ENCODE measurements around the gene CRLF3. TPM values are rescaled to one million over a fixed set of nuclear protein-coding genes. Genes with fewer than 3 reads are reported as not detected.

Gene CRLF3
- polyA plus RNA-seq, 1 of the 3 experiments (the other 2 are of a cell fraction), result 10.9 TPM

GRCh38 chr17:30793282-30793977 lies 31.1 kb downstream of the CRLF3 start:
- POLR2A ChIA-PET, result no interaction called here
- no peak overlapping the region for H2AFZ ChIP-seq (ENCODE audit: low read depth)
- no peaks in the 10 kb centered on the region for H3K9me3 ChIP-seq

DNA sequence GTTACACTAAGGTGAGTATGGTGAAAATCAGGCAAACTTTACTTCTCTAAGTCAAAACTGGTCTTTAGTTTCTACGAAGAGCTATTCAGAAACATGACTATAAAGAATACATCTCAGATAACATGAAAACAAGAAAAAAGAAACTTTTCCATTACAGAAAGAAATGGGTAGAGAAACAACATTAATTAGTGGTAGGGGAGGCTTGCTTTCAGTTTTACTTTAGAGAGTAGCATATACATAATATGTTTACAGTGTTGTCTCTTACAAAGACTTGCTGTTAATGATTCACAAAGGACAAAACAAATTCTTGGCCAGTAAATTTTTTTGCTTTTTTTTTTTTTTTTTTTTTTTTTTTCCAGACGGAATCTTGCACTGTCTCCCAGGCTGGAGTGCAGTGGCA lies 34.2 kb downstream of the CRLF3 start:
- H3F3A ChIP-seq (replicated peaks; ENCODE audit: insufficient read depth), result peaks cover 57% of the 10 kb centered on the region
- H3K4me3 ChIP-seq (ENCODE audit: low read depth in 2 of 2, low read length in 1 of 2), result no peak overlapping the region
- H3K9me3 ChIP-seq, result no peaks in the 10 kb centered on the region
- no peaks in the 10 kb centered on the region for H4K20me1 ChIP-seq (ENCODE audit: insufficient read depth)
- H3K9ac ChIP-seq, result no peak overlapping the region
- no peak for TF ChIP-seq USF1 (IDR thresholded peaks at IDR 0.05; ENCODE audit: borderline replicate concordance, low read depth)
- no peak for TF ChIP-seq FOSL2 (IDR thresholded peaks at IDR 0.05; ENCODE audit: borderline replicate concordance, low read depth)
- TF ChIP-seq NRF1 (IDR thresholded peaks at IDR 0.05; ENCODE audit: low read depth, low read length), result no peak
- TF ChIP-seq NFIC (IDR thresholded peaks at IDR 0.05; ENCODE audit: borderline replicate concordance), result no peak
- TF ChIP-seq FOXM1 (IDR thresholded peaks at IDR 0.05; ENCODE audit: low read depth), result no peak
- no peaks in the 10 kb centered on the region for H3K27me3 ChIP-seq (ENCODE audit: insufficient read depth)
- no peak for DNase-seq
- no peaks in the 10 kb centered on the region for H3K4me1 ChIP-seq (ENCODE audit: control insufficient read depth in 1 of 2, insufficient read depth in 2 of 2, low read depth in 1 of 2, low read length in 1 of 2)
- 88% methylated on average over 2 of the region's 2 CpGs for WGBS (ENCODE audit: low lambda C conversion rate)
- peak overlapping the region in 1 of 2 experiments; percentile 19; a peak in 1 of 4 replicates for H3K27ac ChIP-seq (ENCODE audit: low read depth in 2 of 2, low read length in 1 of 2)
- ChIA-PET CTCF (interaction anchor here (1.5 kb wide), 1 partner anchor 34 kb away, joined by 4 read pairs; the partner anchor contains the start of gene CRLF3), POLR2A (no interaction called here)
- no peak overlapping the region for H2AFZ ChIP-seq (ENCODE audit: low read depth)
- H3K36me3 ChIP-seq (replicated peaks in 1 of 2; ENCODE audit: control insufficient read depth in 1 of 2, insufficient read depth in 2 of 2, low read length in 1 of 2), result peaks cover 29 to 66% of the 10 kb centered on the region in 2 experiments
- no peak overlapping the region for H3K4me2 ChIP-seq
- H3K9me2 ChIP-seq, result no peaks in the 10 kb centered on the region
- no peaks in the 10 kb centered on the region for H3K79me2 ChIP-seq (ENCODE audit: insufficient read depth)

More at GRCh38 chr17:30793282-30793977, 31.1 kb downstream of the CRLF3 start:
- H3K36me3 ChIP-seq (replicated peaks in 1 of 2; ENCODE audit: control insufficient read depth in 1 of 2, insufficient read depth in 2 of 2, low read length in 1 of 2), result peaks cover 20 to 67% of the 10 kb centered on the region in 2 experiments
- H3K4me1 ChIP-seq (ENCODE audit: control insufficient read depth in 1 of 2, insufficient read depth in 2 of 2, low read depth in 1 of 2, low read length in 1 of 2), result no peaks in the 10 kb centered on the region
- no peak overlapping the region for H3K4me2 ChIP-seq
- H3K9me2 ChIP-seq, result no peaks in the 10 kb centered on the region
- no peak for TF ChIP-seq FOXM1 (IDR thresholded peaks at IDR 0.05; ENCODE audit: low read depth)
- CTCF ChIA-PET, result interaction anchor here (0.9 kb wide), 1 partner anchor 10 kb away, joined by 3 read pairs; no protein-coding TSS in a partner anchor
- WGBS (ENCODE audit: low lambda C conversion rate), result 97% methylated on average over 9 of the region's 9 CpGs
- DNase-seq, result no peak
- H3K79me2 ChIP-seq (ENCODE audit: insufficient read depth), result 0 out of 2 replicates have a peak, but pooled peaks cover 1% of the 10 kb centered on the region
- H3K27ac ChIP-seq (ENCODE audit: low read depth in 2 of 2, low read length in 1 of 2), result no peak overlapping the region
- no peaks in the 10 kb centered on the region for H3K27me3 ChIP-seq (ENCODE audit: insufficient read depth)
- H3K4me3 ChIP-seq (ENCODE audit: low read depth in 2 of 2, low read length in 1 of 2), result no peak overlapping the region
- H3K9ac ChIP-seq, result no peak overlapping the region
- H4K20me1 ChIP-seq (ENCODE audit: insufficient read depth), result no peaks in the 10 kb centered on the region
- H3F3A ChIP-seq (replicated peaks; ENCODE audit: insufficient read depth), result peaks cover 63% of the 10 kb centered on the region

- TF ChIP-seq TEAD4 (IDR thresholded peaks at IDR 0.05; ENCODE audit: borderline replicate concordance, insufficient read depth) (no peak), PBX3 (IDR thresholded peaks at IDR 0.05) (peak; percentile 17; the same call in 1 of the 2 replicates), JUND (IDR thresholded peaks at IDR 0.05) (0 out of 2 replicates have a peak, but pooled peaks have one; percentile 9)
- Histone ChIP-seq H3K4me1 (ENCODE audit: control insufficient read depth in 1 of 2, insufficient read depth in 2 of 2, low read depth in 1 of 2, low read length in 1 of 2) (no peaks in the 10 kb centered on the region), H3K4me2 (no peak overlapping the region), H3K9ac (no peak overlapping the region), H4K20me1 (ENCODE audit: insufficient read depth) (no peaks in the 10 kb centered on the region), H3K27me3 (ENCODE audit: insufficient read depth) (no peaks in the 10 kb centered on the region), H3K27ac (ENCODE audit: low read depth in 2 of 2, low read length in 1 of 2) (peak overlapping the region in 1 of 2 experiments; percentile 19; a peak in 2 of 4 replicates), H3K36me3 (replicated peaks in 1 of 2; ENCODE audit: control insufficient read depth in 1 of 2, insufficient read depth in 2 of 2, low read length in 1 of 2) (peaks cover 29 to 67% of the 10 kb centered on the region in 2 experiments), H3F3A (replicated peaks; ENCODE audit: insufficient read depth) (peaks cover 56% of the 10 kb centered on the region), H3K4me3 (ENCODE audit: low read depth in 2 of 2, low read length in 1 of 2) (no peak overlapping the region), H3K9me2 (no peaks in the 10 kb centered on the region), H3K79me2 (ENCODE audit: insufficient read depth) (no peaks in the 10 kb centered on the region), H3K9me3 (no peaks in the 10 kb centered on the region), H2AFZ (ENCODE audit: low read depth) (no peak overlapping the region)
- WGBS (ENCODE audit: low lambda C conversion rate), result 86% methylated on average over 2 of the region's 2 CpGs
- DNase-seq, result no peak
- CTCF ChIA-PET, result no interaction called here
- POLR2A ChIA-PET, result no interaction called here
Measured at GRCh38 chr17:30788918-30789317, 35.6 kb downstream of the CRLF3 start.

All from SK-N-SH (cell line).